ENCODE results near the gene RYR1.

RYR1 gene

GRCh38 chr19:38528213-38528755, 94.8 kb downstream of the RYR1 start:
- no peak overlapping the region for H3K27ac ChIP-seq
- no peaks in the 10 kb centered on the region for H3K27me3 ChIP-seq (replicated peaks)
- H3K36me3 ChIP-seq (replicated peaks): no peaks in the 10 kb centered on the region
- TF ChIP-seq CTCF (IDR thresholded peaks at IDR 0.05; ENCODE audit: low read depth, low read length, missing control alignments): no peak
- no peak overlapping the region for H3K4me3 ChIP-seq (ENCODE audit: low read depth, low read length)
- no peak for DNase-seq
- in situ Hi-C loops (cut with HindIII; ENCODE audit: low pct_ligation_motif_present, low sequenced_read_pairs): no loop called here

GRCh38 chr19:38528931-38529330, 95.4 kb downstream of the RYR1 start:
- Histone ChIP-seq H3K4me3 (ENCODE audit: low read depth, low read length) (no peak overlapping the region), H3K36me3 (replicated peaks) (no peaks in the 10 kb centered on the region)
- TF ChIP-seq CTCF (IDR thresholded peaks at IDR 0.05; ENCODE audit: low read depth, low read length, missing control alignments): no peak

GRCh38 chr19:38531515-38531914, 98.0 kb downstream of the RYR1 start:
- no peak for DNase-seq
- no peaks in the 10 kb centered on the region for H3K27me3 ChIP-seq (replicated peaks)
- in situ Hi-C loops (cut with HindIII; ENCODE audit: low pct_ligation_motif_present, low sequenced_read_pairs): no loop called here
- TF ChIP-seq CTCF (IDR thresholded peaks at IDR 0.05; ENCODE audit: low read depth, low read length, missing control alignments): no peak
- H3K4me3 ChIP-seq (ENCODE audit: low read depth, low read length): no peak overlapping the region
- no peak overlapping the region for H3K27ac ChIP-seq
- no peaks in the 10 kb centered on the region for H3K36me3 ChIP-seq (replicated peaks)

More at GRCh38 chr19:38528931-38529330, 95.4 kb downstream of the RYR1 start:
- no peaks in the 10 kb centered on the region for H3K27me3 ChIP-seq (replicated peaks)
- DNase-seq: no peak
- in situ Hi-C loops (cut with HindIII; ENCODE audit: low pct_ligation_motif_present, low sequenced_read_pairs): no loop called here
- no peak overlapping the region for H3K27ac ChIP-seq

GRCh38 chr19:38532939-38533338, 99.4 kb downstream of the RYR1 start:
- no peak for DNase-seq

GRCh38 chr19:38534574-38534973, 101.1 kb downstream of the RYR1 start:
- H3K27ac ChIP-seq: no peak overlapping the region
- no peaks in the 10 kb centered on the region for H3K27me3 ChIP-seq (replicated peaks)
- no peaks in the 10 kb centered on the region for H3K36me3 ChIP-seq (replicated peaks)
- TF ChIP-seq CTCF (IDR thresholded peaks at IDR 0.05; ENCODE audit: low read depth, low read length, missing control alignments): no peak
- no peak for DNase-seq
- no peak overlapping the region for H3K4me3 ChIP-seq (ENCODE audit: low read depth, low read length)
- in situ Hi-C loops (cut with HindIII; ENCODE audit: low pct_ligation_motif_present, low sequenced_read_pairs): no loop called here

More at GRCh38 chr19:38532939-38533338, 99.4 kb downstream of the RYR1 start:
- Histone ChIP-seq H3K36me3 (replicated peaks) (no peaks in the 10 kb centered on the region), H3K27me3 (replicated peaks) (no peaks in the 10 kb centered on the region), H3K27ac (no peak overlapping the region), H3K4me3 (ENCODE audit: low read depth, low read length) (no peak overlapping the region)
- in situ Hi-C loops (cut with HindIII; ENCODE audit: low pct_ligation_motif_present, low sequenced_read_pairs): no loop called here
- TF ChIP-seq CTCF (IDR thresholded peaks at IDR 0.05; ENCODE audit: low read depth, low read length, missing control alignments): no peak

- H3K4me3 ChIP-seq (ENCODE audit: low read depth, low read length): no peak overlapping the region
- no peak overlapping the region for H3K27ac ChIP-seq
- DNase-seq: no peak
- no peaks in the 10 kb centered on the region for H3K36me3 ChIP-seq (replicated peaks)
- in situ Hi-C loops (cut with HindIII; ENCODE audit: low pct_ligation_motif_present, low sequenced_read_pairs): no loop called here
- no peaks in the 10 kb centered on the region for H3K27me3 ChIP-seq (replicated peaks)
- TF ChIP-seq CTCF (IDR thresholded peaks at IDR 0.05; ENCODE audit: low read depth, low read length, missing control alignments): no peak
Measured at GRCh38 chr19:38535212-38535611, 101.7 kb downstream of the RYR1 start.

Data from brain microvascular endothelial cell (primary cell).